ENCODE data around the gene IGF1R.
A peak's percentile ranks its signal among the peaks of the same experiment; 100 is the strongest.
"Not testable (repeated sequence)": the region's sequence is repeated elsewhere in the genome, so short reads cannot be mapped to it uniquely, and the experiment has no call there.

The IGF1R gene

GRCh38 chr15:98647774-98648653, at the start of gene IGF1R:
Gene IGF1R, plus strand, starts transcription at chr15:98648539. Its CDS starts 1,043 bp downstream, at chr15:98649582.
- DNase-seq (ENCODE audit: low spot score), result peak; percentile 83

- peak; percentile 51 for DNase-seq (ENCODE audit: low spot score)
Measured at GRCh38 chr15:98599909-98600691, 48.2 kb upstream of the IGF1R start.

- DNase-seq (ENCODE audit: low spot score), result no peak
Measured at GRCh38 chr15:98604983-98605382, 43.4 kb upstream of the IGF1R start.

GRCh38 chr15:98609144-98609852, 39.0 kb upstream of the IGF1R start:
- DNase-seq (ENCODE audit: low spot score), result peak; percentile 68

GRCh38 chr15:98610991-98611390, 37.3 kb upstream of the IGF1R start:
- DNase-seq (ENCODE audit: low spot score), result no peak

GRCh38 chr15:98611808-98612207, 36.5 kb upstream of the IGF1R start:
- DNase-seq (ENCODE audit: low spot score), result no peak

- no peak for DNase-seq (ENCODE audit: low spot score)
Measured at GRCh38 chr15:98612490-98613110, 35.7 kb upstream of the IGF1R start.

- DNase-seq (ENCODE audit: low spot score), result no peak
Measured at GRCh38 chr15:98614681-98615080, 33.7 kb upstream of the IGF1R start.

- DNase-seq (ENCODE audit: low spot score), result no peak
Measured at GRCh38 chr15:98616397-98616796, 31.9 kb upstream of the IGF1R start.

- no peak for DNase-seq (ENCODE audit: low spot score)
Measured at GRCh38 chr15:98617328-98617980, 30.9 kb upstream of the IGF1R start.

- not testable (repeated sequence) for DNase-seq (ENCODE audit: low spot score)
Measured at GRCh38 chr15:98618576-98618975, 29.8 kb upstream of the IGF1R start.

- no peak for DNase-seq (ENCODE audit: low spot score)
Measured at GRCh38 chr15:98620020-98620419, 28.3 kb upstream of the IGF1R start.

- no peak for DNase-seq (ENCODE audit: low spot score)
Measured at GRCh38 chr15:98621021-98621420, 27.3 kb upstream of the IGF1R start.

- no peak for DNase-seq (ENCODE audit: low spot score)
Measured at GRCh38 chr15:98625614-98626013, 22.7 kb upstream of the IGF1R start.

GRCh38 chr15:98626153-98626552, 22.2 kb upstream of the IGF1R start:
- DNase-seq (ENCODE audit: low spot score), result no peak

- no peak for DNase-seq (ENCODE audit: low spot score)
Measured at GRCh38 chr15:98628216-98628615, 20.1 kb upstream of the IGF1R start.

- DNase-seq (ENCODE audit: low spot score), result no peak
Measured at GRCh38 chr15:98635848-98636247, 12.5 kb upstream of the IGF1R start.

- no peak for DNase-seq (ENCODE audit: low spot score)
Measured at GRCh38 chr15:98643115-98643514, 5.2 kb upstream of the IGF1R start.

- no peak for DNase-seq (ENCODE audit: low spot score)
Measured at GRCh38 chr15:98646546-98647025, 1.8 kb upstream of the IGF1R start.

- peak; percentile 76 for DNase-seq (ENCODE audit: low spot score)
Measured at GRCh38 chr15:98647026-98647773, 1.1 kb upstream of the IGF1R start.
